Kidney epithelial cell (primary cell): ENCODE results near the gene MECP2. TPM values are rescaled to one million over a fixed set of nuclear protein-coding genes. Genes with fewer than 3 reads are reported as not detected.

Source experiments
- DNase-seq: peaks from one replicate; pipeline ENCODE4 v3.0.0-alpha.2; 2010; ENCODE audit warnings: low read depth
- H3K27me3 ChIP-seq: 2 replicates; pipeline ENCODE4 v1.6.0; 2011; ENCODE audit warnings: low read length; ENCODE audit not compliant: control insufficient read depth, insufficient read depth
- H3K36me3 ChIP-seq: 2 replicates; pipeline ENCODE4 v1.5.1; 2011; ENCODE audit warnings: low read length; ENCODE audit not compliant: control insufficient read depth, insufficient read depth
- H3K4me3 ChIP-seq: 2 replicates; pipeline ENCODE4 v1.5.1; 2011; ENCODE audit warnings: low read depth, mild to moderate bottlenecking, control low read depth, low read length
- total RNA-seq: library from RNA; depleted of rRNA; stranded (reverse); fragments of >200 nt; gene quantifications from 2 replicates; pipeline ENCODE4 v1.2.3, GENCODE V29; 2015
- TF ChIP-seq, protein P1 (sequence below): IDR thresholded peaks from 2 replicates; pipeline ENCODE4 v1.5.1; 2011; ENCODE audit warnings: mild to moderate bottlenecking, moderate library complexity, low read length, control low read depth, inconsistent platforms; ENCODE audit not compliant: insufficient read depth, poor library complexity, severe bottlenecking

MECP2 gene
- total RNA-seq, 1 donor from 2014 or later, result 34.4 TPM

DNA sequence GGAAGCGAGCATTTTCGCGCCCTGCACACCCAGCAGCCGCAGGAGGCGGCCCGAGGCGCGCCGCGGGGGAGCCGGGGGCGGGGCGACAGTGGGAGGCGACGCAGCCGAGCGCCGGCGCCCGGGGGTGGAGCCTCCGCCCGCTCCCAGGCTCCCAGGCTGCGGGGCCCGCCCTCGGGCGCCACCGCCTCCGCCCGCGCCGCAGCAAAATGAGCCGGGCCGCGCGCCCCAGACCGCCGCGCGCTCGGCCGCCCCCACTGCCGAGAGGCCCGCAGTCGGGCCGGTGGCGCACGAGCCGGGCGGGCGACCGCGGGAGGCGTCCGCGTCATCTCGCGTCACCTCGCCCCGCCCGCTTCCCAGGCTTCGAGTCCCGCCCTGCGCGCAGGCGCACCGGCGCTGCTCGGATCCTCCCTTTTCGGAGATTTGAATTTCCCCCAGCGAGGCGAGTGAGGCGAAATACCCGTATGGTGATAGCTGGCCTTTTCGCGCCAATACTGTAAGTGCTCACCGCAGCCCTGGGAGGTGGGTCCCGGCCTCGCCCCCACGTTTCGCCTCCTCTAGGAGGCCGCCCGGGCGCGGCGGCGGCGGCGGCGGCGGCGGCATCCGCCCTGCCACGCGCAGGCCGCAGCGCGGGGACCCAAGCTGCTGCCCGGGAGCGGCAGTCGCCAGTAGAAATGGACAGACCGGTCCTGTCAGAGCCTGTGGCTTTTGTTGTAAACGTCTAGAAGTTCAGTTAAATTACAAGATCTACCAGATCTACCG, 125.0 kb downstream of the MECP2 start, which contains the start of gene TMEM187:
Gene TMEM187 (plus strand): TSS at position 387 of the 759 bp plus-strand sequence. CDS start 9,309 bp downstream, outside the sequence.
- Histone ChIP-seq H3K4me3 (peak within 1 kb of the TSS; percentile 81), H3K27me3 (no peaks in the 10 kb centered on the region)
- DNase-seq, result no peak

More for the DNA sequence above, 125.0 kb downstream of the MECP2 start, which contains the start of gene TMEM187:
- TF ChIP-seq, protein P1, sequence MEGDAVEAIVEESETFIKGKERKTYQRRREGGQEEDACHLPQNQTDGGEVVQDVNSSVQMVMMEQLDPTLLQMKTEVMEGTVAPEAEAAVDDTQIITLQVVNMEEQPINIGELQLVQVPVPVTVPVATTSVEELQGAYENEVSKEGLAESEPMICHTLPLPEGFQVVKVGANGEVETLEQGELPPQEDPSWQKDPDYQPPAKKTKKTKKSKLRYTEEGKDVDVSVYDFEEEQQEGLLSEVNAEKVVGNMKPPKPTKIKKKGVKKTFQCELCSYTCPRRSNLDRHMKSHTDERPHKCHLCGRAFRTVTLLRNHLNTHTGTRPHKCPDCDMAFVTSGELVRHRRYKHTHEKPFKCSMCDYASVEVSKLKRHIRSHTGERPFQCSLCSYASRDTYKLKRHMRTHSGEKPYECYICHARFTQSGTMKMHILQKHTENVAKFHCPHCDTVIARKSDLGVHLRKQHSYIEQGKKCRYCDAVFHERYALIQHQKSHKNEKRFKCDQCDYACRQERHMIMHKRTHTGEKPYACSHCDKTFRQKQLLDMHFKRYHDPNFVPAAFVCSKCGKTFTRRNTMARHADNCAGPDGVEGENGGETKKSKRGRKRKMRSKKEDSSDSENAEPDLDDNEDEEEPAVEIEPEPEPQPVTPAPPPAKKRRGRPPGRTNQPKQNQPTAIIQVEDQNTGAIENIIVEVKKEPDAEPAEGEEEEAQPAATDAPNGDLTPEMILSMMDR, result no peak
- H3K36me3 ChIP-seq, result no peaks in the 10 kb centered on the region

Other genes starting within 250 kb of the MECP2 start
- gene L1CAM, start 211.5 kb downstream of the MECP2 start, total RNA-seq, result 122 and 138 TPM in 2 replicates
- gene AVPR2, start 193.0 kb downstream of the MECP2 start, total RNA-seq, result 0.08 and 0.21 TPM in 2 replicates
- 12.7 and 14.0 TPM in 2 replicates for gene ARHGAP4, start 171.5 kb downstream of the MECP2 start, total RNA-seq
- gene NAA10, start 162.7 kb downstream of the MECP2 start, total RNA-seq, result 139 and 141 TPM in 2 replicates
- 22.9 and 38.7 TPM in 2 replicates for gene RENBP, start 153.1 kb downstream of the MECP2 start, total RNA-seq
- gene HCFC1, start 125.9 kb downstream of the MECP2 start, total RNA-seq, result 56.2 and 72.2 TPM in 2 replicates
- 6.7 and 11.9 TPM in 2 replicates for gene TMEM187, start 125.0 kb downstream of the MECP2 start, total RNA-seq
- gene IRAK1, start 77.8 kb downstream of the MECP2 start, total RNA-seq, result 193 and 225 TPM in 2 replicates
- gene OPN1LW, start 46.5 kb upstream of the MECP2 start, total RNA-seq, result not detected in 2 replicates
- not detected in 2 replicates for gene OPN1MW, start 84.9 kb upstream of the MECP2 start, total RNA-seq
- not detected in 2 replicates for gene OPN1MW2, start 122.0 kb upstream of the MECP2 start, total RNA-seq
- gene OPN1MW3, start 159.9 kb upstream of the MECP2 start, total RNA-seq, result not detected in 2 replicates
- gene TEX28, start 197.4 kb upstream of the MECP2 start, total RNA-seq, result not detected in 2 replicates
- not detected in 2 replicates for gene TKTL1, start 198.1 kb upstream of the MECP2 start, total RNA-seq